K562 (cell line): ENCODE results near the gene ARMH3.

Experiments
- ARHGAP35 ChIP-seq: fragments of 450-650 bp; IDR thresholded peaks from 2 replicates; pipeline ENCODE4 v1.6.1; 2018; ENCODE audit not compliant: partially characterized antibody
- BACH1 ChIP-seq: fragments of 200-800 bp; sonication (Bioruptor generic); IDR thresholded peaks from 2 replicates; pipeline ENCODE4 v1.6.1; 2016; ENCODE audit warnings: missing genetic modification characterization, missing compliant biosample characterization
- BDP1 ChIP-seq: IDR thresholded peaks from 3 replicates; pipeline ENCODE4 v1.6.1; 2011; ENCODE audit not compliant: insufficient read length, insufficient read depth
- CHD4 ChIP-seq: fragments of 200-600 bp; sonication (generic); IDR thresholded peaks from 3 replicates; pipeline ENCODE4 v1.6.1; 2012; ENCODE audit warnings: low read depth, mild to moderate bottlenecking, mixed read lengths, low read length, inconsistent platforms; ENCODE audit not compliant: insufficient read depth, insufficient replicate concordance, poor library complexity, severe bottlenecking
- E2F6 ChIP-seq, 2 experiments: IDR thresholded peaks; 2 replicates each; pipeline ENCODE4 v1.6.1; 2011; ENCODE audit warnings: borderline replicate concordance in 1 of 2, control low read depth in 1 of 2, low read depth in 1 of 2, low read length in 1 of 2, mild to moderate bottlenecking in 1 of 2, mixed read lengths in 1 of 2, moderate library complexity in 1 of 2; ENCODE audit not compliant: insufficient read depth in 1 of 2, insufficient read length in 1 of 2, poor library complexity in 1 of 2, severe bottlenecking in 1 of 2; ENCODE audit errors: extremely low read depth in 1 of 2
- EZH2 ChIP-seq: IDR thresholded peaks from 2 replicates; pipeline ENCODE4 v1.6.1; 2012; ENCODE audit warnings: low read depth, mild to moderate bottlenecking, inconsistent platforms, low read length, borderline replicate concordance
- ILF3 ChIP-seq: fragments of 450-650 bp; IDR thresholded peaks from 2 replicates; pipeline ENCODE4 v1.6.1; 2018; ENCODE audit warnings: antibody characterized with exemption, mild to moderate bottlenecking, moderate library complexity, borderline replicate concordance
- MAFF ChIP-seq: IDR thresholded peaks from 2 replicates; pipeline ENCODE4 v1.6.1; 2012; ENCODE audit warnings: low read length, improper control_type of control experiment
- NFYB ChIP-seq: IDR thresholded peaks from 2 replicates; pipeline ENCODE4 v1.6.1; 2011; ENCODE audit warnings: mild to moderate bottlenecking, moderate library complexity; ENCODE audit not compliant: insufficient read length; ENCODE audit errors: extremely low read depth
- NR0B1 ChIP-seq: fragments of 450-650 bp; IDR thresholded peaks from one replicate; pipeline ENCODE4 v1.6.1; 2018; ENCODE audit warnings: mild to moderate bottlenecking, moderate library complexity; ENCODE audit not compliant: partially characterized antibody
- SOX6 ChIP-seq: fragments of 450-650 bp; IDR thresholded peaks from 2 replicates; pipeline ENCODE4 v1.6.1; 2014; ENCODE audit warnings: mild to moderate bottlenecking
- SREBF2 ChIP-seq: sonication (generic); formaldehyde crosslinking; IDR thresholded peaks from 2 replicates; pipeline ENCODE4 v1.4.0; 2020; ENCODE audit warnings: mild to moderate bottlenecking, missing genetic modification reagents
- TOE1 ChIP-seq, 2 experiments: fragments of 450-650 bp in 1 of 2; sonication (generic) in 1 of 2; formaldehyde crosslinking in 1 of 2; IDR thresholded peaks; 2 replicates each; pipeline versions ENCODE4 v1.7.1 to v1.8.0; 2016 to 2022; ENCODE audit warnings: borderline replicate concordance in 2 of 2, mild to moderate bottlenecking in 2 of 2, antibody characterized with exemption in 1 of 2, inconsistent platforms in 1 of 2, low read depth in 1 of 2, missing genetic modification reagents in 1 of 2, moderate library complexity in 1 of 2
- ZBTB12 ChIP-seq: fragments of 250-450 bp; sonication (Bioruptor Pico); IDR thresholded peaks from 2 replicates; pipeline ENCODE4 v1.4.0; 2020

- TF ChIP-seq CHD4: no peak
- no peak for TF ChIP-seq NFYB
- TF ChIP-seq MAFF: no peak
- TF ChIP-seq BACH1 (tag): no peak
- TF ChIP-seq ZBTB12 (CRISPR knock-in tag): no peak
- no peak for TF ChIP-seq SOX6
- no peak for TF ChIP-seq E2F6 (IDR thresholded peaks at IDR 0.05; ENCODE audit: borderline replicate concordance in 1 of 2, extremely low read depth in 1 of 2, insufficient read depth in 1 of 2, insufficient read length in 1 of 2, low read depth in 1 of 2, low read length in 1 of 2, poor library complexity in 1 of 2, severe bottlenecking in 1 of 2)
- TF ChIP-seq ILF3: no peak
- TF ChIP-seq ARHGAP35: no peak
- no peak for TF ChIP-seq SREBF2 (CRISPR knock-in tag)
- TF ChIP-seq NR0B1: no peak
- TF ChIP-seq BDP1: no peak
- no peak for TF ChIP-seq TOE1 (IDR thresholded peaks at IDR 0.05; ENCODE audit: borderline replicate concordance)
- no peak for TF ChIP-seq TOE1 (CRISPR knock-in tag; IDR thresholded peaks at IDR 0.05; ENCODE audit: borderline replicate concordance, low read depth)
- no peak for TF ChIP-seq EZH2
Observed at GRCh38 chr10:102007796-102008195, 48.2 kb downstream of the ARMH3 start.
